Astrocyte of the spinal cord (primary cell): Measurements from ENCODE around the gene CFAP299.
"Not testable (repeated sequence)": the region's sequence is repeated elsewhere in the genome, so short reads cannot be mapped to it uniquely, and the experiment has no call there.

Source experiments
- DNase-seq: peaks from one replicate; pipeline ENCODE4 v3.0.0; 2011; ENCODE audit warnings: low read depth, low spot score
- H3K4me3 ChIP-seq: 2 replicates; pipeline ENCODE4 v1.5.1; 2011; ENCODE audit warnings: low read depth, mild to moderate bottlenecking, low read length, moderate library complexity
- CTCF ChIP-seq: IDR thresholded peaks from 2 replicates; pipeline ENCODE4 v1.5.1; 2012; ENCODE audit warnings: low read depth, mild to moderate bottlenecking, low read length, inconsistent platforms
- in situ Hi-C: cut with HindIII; loops from 2 replicates; pipeline ENCODE4 v1.10.0; 2017; ENCODE audit warnings: low sequenced_read_pairs

The CFAP299 gene

GRCh38 chr4:80340036-80340435, 4.5 kb downstream of the CFAP299 start:
- H3K4me3 ChIP-seq, result no peak overlapping the region
- in situ Hi-C loops, result no loop called here
- DNase-seq, result no peak
- TF ChIP-seq CTCF, result no peak

DNA sequence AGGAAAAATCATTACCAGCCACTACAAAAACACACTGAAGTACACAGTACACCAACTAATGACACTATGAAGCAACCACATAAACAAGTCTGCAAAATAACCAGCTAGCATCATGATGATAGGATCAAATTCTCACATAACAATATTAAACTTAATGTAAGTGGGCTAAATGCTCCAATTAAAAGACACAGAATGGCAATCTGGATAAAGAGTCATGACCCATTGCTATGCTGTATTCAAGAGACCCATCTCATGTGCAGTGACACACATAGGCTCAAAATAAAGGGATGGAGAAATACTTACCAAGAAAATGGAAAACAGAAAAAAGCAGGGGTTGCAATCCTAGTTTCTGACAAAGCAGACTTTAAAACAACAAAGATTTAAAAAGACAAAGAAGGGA, 7.2 kb downstream of the CFAP299 start:
- in situ Hi-C loops, DNase-seq, H3K4me3 ChIP-seq: not testable (repeated sequence)

- H3K4me3 ChIP-seq, result no peak overlapping the region
- no peak for TF ChIP-seq CTCF
- DNase-seq, result no peak
- in situ Hi-C loops, result no loop called here
These were observed 8.4 kb downstream of the CFAP299 start for GRCh38 chr4:80343887-80344286.

GRCh38 chr4:80360084-80360483, 24.6 kb downstream of the CFAP299 start:
- no peak for DNase-seq
- in situ Hi-C loops, result no loop called here
- TF ChIP-seq CTCF, result no peak

DNA sequence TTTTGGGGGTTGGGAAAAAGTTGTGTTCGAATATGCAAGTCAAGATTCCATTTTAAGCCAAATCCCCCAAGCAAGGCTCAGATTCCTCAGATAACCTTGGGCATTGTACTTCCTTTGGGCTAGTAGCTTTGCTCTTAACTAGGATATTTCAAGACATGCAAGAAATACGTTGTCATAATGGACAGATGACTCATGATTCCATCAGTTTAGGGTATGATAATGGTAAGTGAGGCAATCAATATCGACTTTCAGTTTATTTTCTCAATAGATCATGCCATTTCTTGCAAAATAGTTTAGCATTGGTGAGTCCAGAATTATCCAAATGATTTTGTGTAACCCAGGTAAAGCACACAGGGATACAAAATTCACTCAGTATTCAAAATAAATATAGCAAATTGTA, 25.4 kb downstream of the CFAP299 start:
- DNase-seq, result no peak
- in situ Hi-C loops, result no loop called here

More at GRCh38 chr4:80360084-80360483, 24.6 kb downstream of the CFAP299 start:
- no peak overlapping the region for H3K4me3 ChIP-seq

DNA sequence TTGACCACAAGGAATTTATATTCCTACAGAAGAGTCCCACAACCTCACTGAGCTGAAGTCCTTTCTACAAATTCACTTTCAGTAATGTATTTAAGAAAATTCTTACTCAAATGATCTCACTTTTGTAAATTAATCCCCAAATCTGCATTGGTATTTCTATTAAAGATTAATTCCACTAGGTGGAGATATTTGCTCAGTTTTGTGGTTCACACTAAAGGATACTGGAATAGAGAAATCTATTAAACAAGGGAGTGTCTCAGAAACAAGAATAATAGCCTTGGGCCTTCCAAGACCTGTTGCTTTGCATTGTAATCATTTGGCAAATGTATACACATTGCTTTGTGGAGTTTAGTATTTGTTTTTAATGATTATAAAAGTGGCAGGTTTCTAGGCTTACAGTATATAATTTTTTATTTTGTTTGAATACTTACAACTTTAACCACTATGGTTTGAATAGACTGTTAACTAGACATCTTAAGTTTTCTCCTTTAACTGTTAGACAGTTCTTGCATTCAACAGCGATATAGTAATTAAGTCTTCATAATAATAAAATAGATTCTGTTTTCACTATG, 25.9 kb downstream of the CFAP299 start:
- in situ Hi-C loops, result no loop called here

More for the DNA sequence above, 25.4 kb downstream of the CFAP299 start:
- TF ChIP-seq CTCF, result no peak
- no peak overlapping the region for H3K4me3 ChIP-seq

More for the DNA sequence above, 25.9 kb downstream of the CFAP299 start:
- TF ChIP-seq CTCF, result peak; percentile 25
- H3K4me3 ChIP-seq, result no peak overlapping the region
- DNase-seq, result peak; percentile 40
